ENCODE results near the gene CTF1. TPM values are rescaled to one million over a fixed set of nuclear protein-coding genes. Genes with fewer than 3 reads are reported as not detected.
A peak's percentile ranks its signal among the peaks of the same experiment; 100 is the strongest.

The CTF1 gene
- total RNA-seq, 4 donors from 2014 or later: 2.3 to 20.6 (median 13.8) TPM; not detected in 1

DNA sequence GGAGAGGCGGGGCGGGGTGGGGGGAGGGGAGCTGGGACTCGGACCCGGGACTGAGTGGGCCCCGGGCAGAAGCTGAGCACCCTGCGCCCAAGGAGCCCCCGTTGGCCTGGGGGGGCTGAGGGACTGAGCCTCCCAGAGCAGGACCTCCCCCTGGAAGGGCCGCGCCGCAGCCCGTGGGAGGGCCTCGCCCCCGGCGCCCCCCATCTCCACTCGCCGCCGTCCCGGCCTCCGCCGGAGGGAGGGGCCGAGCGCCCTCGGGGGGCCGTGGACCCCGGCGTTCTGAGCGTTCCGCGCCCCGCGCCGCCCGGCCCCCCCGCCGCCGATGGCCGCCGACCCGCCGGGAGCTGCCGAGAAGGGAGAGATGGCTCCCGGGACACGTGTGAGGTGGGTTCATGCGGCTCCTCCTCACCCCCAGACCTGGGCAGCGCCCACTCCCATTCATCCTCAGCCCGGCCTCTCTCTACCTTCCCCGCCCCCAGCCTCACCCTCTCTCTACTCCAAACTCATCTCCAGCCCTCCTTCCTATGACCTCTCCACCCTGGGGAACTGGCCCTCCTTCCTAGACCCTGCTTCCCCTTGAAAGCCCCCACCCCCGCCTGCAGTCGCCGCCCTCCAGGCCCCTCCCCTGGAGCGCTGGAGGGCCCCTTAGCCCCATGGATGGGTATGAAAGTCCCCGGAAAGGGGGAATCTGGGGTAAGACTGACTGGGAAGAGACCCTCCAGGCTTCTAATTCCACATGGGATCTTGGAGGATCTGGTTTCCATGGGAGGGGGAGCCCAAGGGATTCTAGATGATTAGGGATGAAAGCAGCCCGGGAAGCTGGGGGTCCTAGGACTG, 27.9 kb downstream of the CTF1 start:
- Histone ChIP-seq H3K36me3 (no peaks in the 10 kb centered on the region), H3K27ac (peak overlapping the region; percentile 91 to 97), H3K4me3 (peak overlapping the region; percentile 66 to 90), H3K4me1 (peaks cover 0 to 8% of the 10 kb centered on the region in 2 donors), H3K27me3 (no peaks in the 10 kb centered on the region), H3K9me3 (no peaks in the 10 kb centered on the region)
- peak; percentile 47 to 49 for DNase-seq
- TF ChIP-seq POLR2A (IDR thresholded peaks at IDR 0.05): no peak
- TF ChIP-seq, protein P1, sequence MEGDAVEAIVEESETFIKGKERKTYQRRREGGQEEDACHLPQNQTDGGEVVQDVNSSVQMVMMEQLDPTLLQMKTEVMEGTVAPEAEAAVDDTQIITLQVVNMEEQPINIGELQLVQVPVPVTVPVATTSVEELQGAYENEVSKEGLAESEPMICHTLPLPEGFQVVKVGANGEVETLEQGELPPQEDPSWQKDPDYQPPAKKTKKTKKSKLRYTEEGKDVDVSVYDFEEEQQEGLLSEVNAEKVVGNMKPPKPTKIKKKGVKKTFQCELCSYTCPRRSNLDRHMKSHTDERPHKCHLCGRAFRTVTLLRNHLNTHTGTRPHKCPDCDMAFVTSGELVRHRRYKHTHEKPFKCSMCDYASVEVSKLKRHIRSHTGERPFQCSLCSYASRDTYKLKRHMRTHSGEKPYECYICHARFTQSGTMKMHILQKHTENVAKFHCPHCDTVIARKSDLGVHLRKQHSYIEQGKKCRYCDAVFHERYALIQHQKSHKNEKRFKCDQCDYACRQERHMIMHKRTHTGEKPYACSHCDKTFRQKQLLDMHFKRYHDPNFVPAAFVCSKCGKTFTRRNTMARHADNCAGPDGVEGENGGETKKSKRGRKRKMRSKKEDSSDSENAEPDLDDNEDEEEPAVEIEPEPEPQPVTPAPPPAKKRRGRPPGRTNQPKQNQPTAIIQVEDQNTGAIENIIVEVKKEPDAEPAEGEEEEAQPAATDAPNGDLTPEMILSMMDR (IDR thresholded peaks at IDR 0.05): no peak
- intact Hi-C loops (cut with DNase I; ENCODE audit: low total_unique reads): no loop called here

DNA sequence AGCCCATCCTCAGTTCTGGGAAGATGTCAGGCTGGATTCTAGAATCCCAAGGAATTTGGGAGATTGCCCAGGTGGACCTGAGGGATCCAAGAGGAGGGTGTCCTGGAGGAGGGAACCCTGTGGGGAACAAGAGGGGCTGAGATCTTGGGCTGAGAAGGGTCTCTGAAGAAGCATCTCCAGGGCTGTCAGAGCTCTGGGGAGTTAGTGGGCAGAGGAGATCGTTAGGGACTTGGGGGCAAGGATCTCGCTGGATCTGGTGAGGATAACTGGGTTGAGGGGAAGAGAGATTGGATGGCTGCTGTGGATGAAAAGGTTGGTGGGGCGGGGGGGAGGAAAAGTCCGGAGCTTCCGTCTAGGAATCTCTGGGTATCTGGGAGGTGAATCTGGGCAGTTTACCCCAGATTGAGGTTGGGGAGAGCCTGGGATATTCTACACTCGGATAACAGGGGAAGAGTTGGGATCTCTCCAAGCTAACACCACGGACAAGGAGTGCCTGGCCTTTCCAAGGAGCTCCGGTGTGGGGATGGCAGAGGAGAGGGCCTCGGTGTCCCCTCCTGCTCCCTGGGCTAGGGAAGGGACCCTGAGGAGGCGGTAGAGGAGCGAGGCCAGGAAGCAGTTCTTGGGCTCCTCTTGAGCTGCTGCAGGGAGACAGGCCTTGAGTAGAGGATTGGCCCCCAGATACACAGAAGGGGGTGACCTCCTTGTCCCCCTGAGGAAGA, 28.7 kb downstream of the CTF1 start:
- H3K4me1 ChIP-seq: peaks cover 0 to 8% of the 10 kb centered on the region in 2 donors
- TF ChIP-seq, protein P1 (IDR thresholded peaks at IDR 0.05): no peak
- TF ChIP-seq POLR2A (IDR thresholded peaks at IDR 0.05): no peak
- no peaks in the 10 kb centered on the region for H3K27me3 ChIP-seq
- H3K9me3 ChIP-seq: no peaks in the 10 kb centered on the region
- peak overlapping the region in 1 of 2 donors; percentile 66 for H3K4me3 ChIP-seq
- DNase-seq: no peak
- intact Hi-C loops (cut with DNase I; ENCODE audit: low total_unique reads): no loop called here
- H3K27ac ChIP-seq: peak overlapping the region; percentile 91 to 97
- H3K36me3 ChIP-seq: no peaks in the 10 kb centered on the region

DNA sequence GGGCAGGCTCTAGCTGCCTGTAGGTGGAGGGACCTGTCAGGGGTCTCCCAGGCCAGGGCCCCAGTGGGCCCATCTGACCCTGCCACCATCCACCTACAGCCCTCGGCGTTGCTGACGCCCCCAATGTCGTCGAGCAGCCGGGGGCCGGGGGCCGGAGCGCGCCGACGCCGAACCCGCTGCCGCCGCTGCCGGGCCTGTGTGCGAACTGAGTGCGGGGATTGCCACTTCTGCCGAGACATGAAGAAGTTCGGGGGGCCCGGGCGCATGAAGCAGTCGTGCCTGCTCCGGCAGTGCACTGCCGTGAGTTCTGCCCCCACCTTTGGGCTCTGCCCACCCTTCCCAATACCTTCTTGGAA, 29.2 kb downstream of the CTF1 start:
- TF ChIP-seq POLR2A (IDR thresholded peaks at IDR 0.05): no peak
- no peak for DNase-seq
- intact Hi-C loops (cut with DNase I; ENCODE audit: low total_unique reads): no loop called here
- Histone ChIP-seq H3K36me3 (no peaks in the 10 kb centered on the region), H3K4me1 (peaks cover 0 to 8% of the 10 kb centered on the region in 2 donors), H3K27me3 (no peaks in the 10 kb centered on the region), H3K27ac (no peak overlapping the region), H3K4me3 (no peak overlapping the region), H3K9me3 (no peaks in the 10 kb centered on the region)

DNA sequence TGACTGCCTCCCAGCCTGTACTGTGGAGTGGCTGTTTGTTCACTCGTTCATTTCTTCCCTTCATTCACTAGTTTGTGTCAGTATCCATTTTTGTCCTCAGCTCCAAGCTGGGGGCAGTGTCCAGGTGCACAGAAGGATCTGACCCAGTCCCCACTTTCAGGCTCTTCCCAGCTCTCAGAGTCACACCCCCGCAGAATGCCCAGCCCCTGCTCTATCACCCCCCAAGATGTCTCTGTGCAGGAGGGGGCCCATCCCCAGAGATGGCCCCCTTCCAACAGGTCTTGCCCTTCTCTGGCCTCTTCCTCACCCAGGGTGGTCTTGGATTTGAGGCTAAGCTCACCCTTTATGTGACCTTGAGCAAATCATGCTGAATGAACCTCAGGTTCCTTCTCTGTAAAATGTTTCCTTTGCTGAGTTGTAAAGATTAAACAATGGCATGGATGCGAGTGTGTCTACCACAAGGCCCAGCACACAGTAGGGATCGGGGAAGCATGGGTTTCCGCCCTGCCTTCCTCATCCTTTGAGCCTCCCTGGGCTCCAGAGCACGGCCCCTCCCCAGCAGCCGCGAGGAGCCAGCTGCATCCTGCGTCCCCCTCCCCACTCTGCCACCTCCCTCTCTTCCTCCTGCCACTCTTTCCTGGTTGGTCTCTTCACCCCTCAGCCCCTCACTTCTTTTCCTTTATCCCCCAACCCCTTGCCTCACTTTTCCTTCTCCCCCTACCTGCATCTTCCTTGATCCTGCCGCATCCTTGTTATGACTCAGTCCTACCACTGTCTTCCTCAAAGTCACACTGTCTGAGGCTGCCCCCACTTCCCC, 29.8 kb downstream of the CTF1 start:
- TF ChIP-seq, protein P1 (IDR thresholded peaks at IDR 0.05): no peak
- no peak for TF ChIP-seq POLR2A (IDR thresholded peaks at IDR 0.05)
- intact Hi-C loops (cut with DNase I; ENCODE audit: low total_unique reads): no loop called here
- no peaks in the 10 kb centered on the region for H3K36me3 ChIP-seq
- H3K4me1 ChIP-seq: peaks cover 0 to 8% of the 10 kb centered on the region in 2 donors
- H3K4me3 ChIP-seq: no peak overlapping the region
- H3K9me3 ChIP-seq: no peaks in the 10 kb centered on the region
- no peak overlapping the region for H3K27ac ChIP-seq
- H3K27me3 ChIP-seq: no peaks in the 10 kb centered on the region
- no peak for DNase-seq

DNA sequence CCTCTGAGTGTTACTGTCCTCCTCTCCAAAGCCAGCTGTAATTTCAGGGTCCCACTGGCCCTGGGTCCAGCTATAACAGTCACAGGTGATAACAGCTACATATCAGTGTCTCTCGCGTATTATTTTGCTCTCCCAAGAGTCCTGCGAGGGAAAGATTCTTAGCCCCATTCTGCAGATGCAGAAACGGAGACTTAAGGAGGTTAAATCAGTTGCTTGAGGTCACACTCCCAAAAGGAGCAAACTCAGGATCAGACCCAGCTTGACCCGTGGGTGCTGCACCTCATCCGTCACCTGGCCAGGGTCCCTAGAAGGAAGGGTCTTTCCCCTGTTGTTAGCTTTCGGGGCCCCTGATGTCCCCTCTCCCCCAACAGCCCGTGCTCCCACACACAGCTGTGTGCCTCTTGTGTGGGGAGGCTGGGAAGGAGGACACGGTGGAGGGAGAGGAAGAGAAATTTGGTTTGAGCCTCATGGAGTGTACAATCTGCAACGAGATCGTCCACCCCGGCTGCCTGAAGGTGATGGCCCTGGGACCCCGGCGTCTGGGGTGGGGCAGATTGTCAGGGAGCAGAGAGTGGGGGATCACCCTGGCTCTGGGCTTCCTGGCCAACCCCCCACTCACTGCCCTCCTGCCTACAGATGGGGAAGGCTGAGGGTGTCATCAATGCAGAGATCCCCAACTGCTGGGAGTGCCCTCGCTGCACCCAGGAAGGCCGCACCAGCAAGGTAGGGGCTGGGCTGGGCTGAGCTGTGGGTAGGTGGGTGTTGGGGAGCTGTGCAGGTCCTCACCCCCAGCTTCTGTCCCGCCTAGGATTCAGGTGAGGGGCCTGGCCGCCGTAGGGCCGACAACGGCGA, 30.7 kb downstream of the CTF1 start:
- Histone ChIP-seq H3K27me3 (no peaks in the 10 kb centered on the region), H3K27ac (peak overlapping the region in 1 of 2 donors; percentile 1), H3K4me1 (peaks cover 0 to 8% of the 10 kb centered on the region in 2 donors), H3K9me3 (no peaks in the 10 kb centered on the region), H3K4me3 (no peak overlapping the region), H3K36me3 (no peaks in the 10 kb centered on the region)
- TF ChIP-seq, protein P1 (IDR thresholded peaks at IDR 0.05): no peak
- TF ChIP-seq POLR2A (IDR thresholded peaks at IDR 0.05): no peak
- DNase-seq: no peak
- intact Hi-C loops (cut with DNase I; ENCODE audit: low total_unique reads): no loop called here
